GM12878 (cell line): Measurements from ENCODE around the gene STK32B. TPM values are rescaled to one million over a fixed set of nuclear protein-coding genes. Genes with fewer than 3 reads are reported as not detected.

ENCODE experiments used
- ATAC-seq: fragments of 200-7000 bp; cut with Tn5 transposase; 3 replicates; pipeline ENCODE4 v1.9.1; 2020; ENCODE audit warnings: mild to moderate bottlenecking, moderate library complexity
- BruUV-seq: library from RNA; stranded (reverse); fragments of 400-500 nt; replicated peaks from 2 replicates; lab custom pipeline; 2021; lab: Mats Ljungman, UMichigan
- CTCF ChIA-PET: fragments of 300-600 bp; sonication (Branson Sonifier 250); formaldehyde crosslinking; extraction: SDS; loops from one replicate; lab custom pipeline; 2021; ENCODE audit warnings: inconsistent platforms; lab: Yijun Ruan, JAX
- POLR2A ChIA-PET: fragments of 350-600 bp; formaldehyde crosslinking; extraction: SDS; loops from one replicate; lab custom pipeline; 2021; ENCODE audit warnings: inconsistent platforms; lab: Charles Lee
- RAD21 ChIA-PET: fragments of 300-600 bp; sonication (Branson Sonifier 250); formaldehyde crosslinking; loops from one replicate; lab custom pipeline; 2023; ENCODE audit warnings: antibody characterized with exemption; ENCODE audit not compliant: unreplicated experiment; lab: Charles Lee
- SMC1A ChIA-PET: fragments of 300-600 bp; sonication (Branson Sonifier 250); formaldehyde crosslinking; loops from one replicate; lab custom pipeline; 2023; ENCODE audit not compliant: unreplicated experiment, uncharacterized antibody; lab: Charles Lee
- DNase-seq: peaks from one replicate; pipeline ENCODE4 v3.0.0-alpha.2; 2011; ENCODE audit warnings: low read depth, low spot score
- FAIRE-seq: peaks from 3 replicates; lab custom pipeline; 2011; peaks lifted over from hg19 to GRCh38; lab: Jason Lieb, UNC
- H2AFZ ChIP-seq: 2 replicates; pipeline ENCODE4 v1.6.0; 2011; ENCODE audit warnings: low read depth, low read length, control low read depth; ENCODE audit not compliant: control insufficient read depth
- H3K27ac ChIP-seq: 2 replicates; pipeline ENCODE4 v1.5.1; 2011; ENCODE audit warnings: control low read depth; ENCODE audit not compliant: control insufficient read depth, insufficient read depth
- H3K27me3 ChIP-seq, 2 experiments: replicated peaks in 1 of 2; 2 replicates each; pipeline versions ENCODE4 v1.6.0 to v1.6.1; 2011; ENCODE audit warnings: low read length in 1 of 2; ENCODE audit not compliant: control insufficient read depth in 2 of 2, insufficient read depth in 2 of 2
- H3K36me3 ChIP-seq, 2 experiments: 2 replicates each; pipeline ENCODE4 v1.5.1; 2011; ENCODE audit warnings: low read length in 1 of 2; ENCODE audit not compliant: control insufficient read depth in 2 of 2, insufficient read depth in 2 of 2
- H3K4me1 ChIP-seq: 2 replicates; pipeline ENCODE4 v1.6.1; 2011; ENCODE audit warnings: mild to moderate bottlenecking, low read length, moderate library complexity, mixed read lengths; ENCODE audit not compliant: control insufficient read depth, insufficient read depth
- H3K4me2 ChIP-seq: 2 replicates; pipeline ENCODE4 v1.6.0; 2011; ENCODE audit warnings: control low read depth; ENCODE audit not compliant: control insufficient read depth, insufficient read depth
- H3K4me3 ChIP-seq: fragments of 200-600 bp; sonication (generic); 2 replicates; pipeline ENCODE4 v1.5.1; 2016
- H3K79me2 ChIP-seq: 2 replicates; pipeline ENCODE4 v1.6.0; 2011; ENCODE audit warnings: low read length; ENCODE audit not compliant: control insufficient read depth, insufficient read depth
- H3K9ac ChIP-seq: 2 replicates; pipeline ENCODE4 v1.8.0; 2011; ENCODE audit warnings: low read length, control low read depth, mixed read lengths; ENCODE audit not compliant: control insufficient read depth, insufficient read depth
- H3K9me3 ChIP-seq: replicated peaks from 3 replicates; pipeline ENCODE4 v1.5.1; 2011; ENCODE audit warnings: mild to moderate bottlenecking, low read length; ENCODE audit not compliant: control insufficient read depth, insufficient read depth
- H4K20me1 ChIP-seq: 2 replicates; pipeline ENCODE4 v1.6.0; 2011; ENCODE audit not compliant: control insufficient read depth, insufficient read depth
- BACH1 ChIP-seq: fragments of 450-650 bp; IDR thresholded peaks from 2 replicates; pipeline ENCODE4 v1.6.1; 2017; ENCODE audit warnings: mild to moderate bottlenecking, borderline replicate concordance
- EED ChIP-seq: sonication (generic); IDR thresholded peaks from 2 replicates; pipeline ENCODE4 v1.6.1; 2016; ENCODE audit warnings: antibody characterized with exemption, low read depth
- EGR1 ChIP-seq, 2 experiments: IDR thresholded peaks; 1 replicate in 1 of 2; 2 replicates in 1 of 2; pipeline ENCODE4 v1.6.1; 2011 to 2012; ENCODE audit warnings: low read depth in 2 of 2, low read length in 2 of 2, borderline replicate concordance in 1 of 2, mild to moderate bottlenecking in 1 of 2, moderate library complexity in 1 of 2
- ESRRA ChIP-seq: IDR thresholded peaks from 2 replicates; pipeline ENCODE4 v1.6.1; 2012; ENCODE audit warnings: mild to moderate bottlenecking, low read length, improper control_type of control experiment
- GATAD2B ChIP-seq: fragments of 450-650 bp; conservative IDR thresholded peaks from 2 replicates; pipeline ENCODE4 v1.6.1; 2017; ENCODE audit warnings: low read depth, mild to moderate bottlenecking, moderate library complexity
- HDAC2 ChIP-seq: fragments of 200-600 bp; sonication (generic); IDR thresholded peaks from 2 replicates; pipeline ENCODE4 v1.6.1; 2017
- IRF4 ChIP-seq: IDR thresholded peaks from 2 replicates; pipeline ENCODE4 v1.6.1; 2011; ENCODE audit warnings: low read depth, low read length
- MTA2 ChIP-seq: fragments of 450-650 bp; IDR thresholded peaks from 2 replicates; pipeline ENCODE4 v1.6.1; 2016; ENCODE audit warnings: low read depth, mild to moderate bottlenecking, moderate library complexity
- PML ChIP-seq: IDR thresholded peaks from 2 replicates; pipeline ENCODE4 v1.6.1; 2012; ENCODE audit warnings: low read length, inconsistent platforms
- RELA ChIP-seq: fragments of 450-650 bp; IDR thresholded peaks from 2 replicates; pipeline ENCODE4 v1.8.0; 2014; ENCODE audit warnings: borderline replicate concordance; ENCODE audit not compliant: partially characterized antibody
- SUZ12 ChIP-seq: fragments of 200-600 bp; sonication (generic); IDR thresholded peaks from one replicate; pipeline ENCODE4 v1.6.1; 2018; ENCODE audit warnings: antibody characterized with exemption, mild to moderate bottlenecking; ENCODE audit not compliant: unreplicated experiment
- YY1 ChIP-seq: IDR thresholded peaks from 2 replicates; pipeline ENCODE4 v1.6.1; 2011; ENCODE audit warnings: low read depth, mild to moderate bottlenecking, low read length
- WGBS: methylation state at CpG from one replicate; pipeline ENCODE4 v1.1.6; 2016; ENCODE audit warnings: low lambda C conversion rate; ENCODE audit not compliant: insufficient replicate concordance, insufficient coverage; ENCODE audit errors: missing lambda C conversion rate; 5-methylcytosine and 5-hydroxymethylcytosine counted together
- in situ Hi-C: fragments of 300-500 bp; cut with MboI; formaldehyde crosslinking; loops from 9 replicates; pipeline ENCODE4 v1.14.3; 2018; ENCODE audit warnings: mixed read lengths
- intact Hi-C: fragments of 100-400 bp; cut with micrococcal nuclease; formaldehyde crosslinking; loops from one replicate; pipeline ENCODE4 v1.14.2; 2022; ENCODE audit not compliant: unreplicated experiment
- polyA plus RNA-seq, 11 experiments: library from polyadenylated mRNA; depleted of rRNA in 4 of 11; unstranded in 6 of 11; stranded (reverse) in 5 of 11; fragments of >200 nt; fragmentation: Nextera tagmentation in 4 of 11; fragmentation: Illumina TruSeq in 1 of 11; extraction: Ambion mirVana in 4 of 11; extraction: Trizol in 1 of 11; gene quantifications; 1 replicate in 1 of 11; 2 replicates in 10 of 11; pipeline versions ENCODE4 v1.2.1 to v1.2.3, GENCODE V29; 2011 to 2016; ENCODE audit warnings: inconsistent platforms in 2 of 11, missing spikeins in 2 of 11, low read depth in 1 of 11
- total RNA-seq, 4 experiments: library from RNA; depleted of rRNA in 3 of 4; stranded (reverse); fragments of >200 nt in 3 of 4; fragmentation: Illumina TruSeq in 1 of 4; extraction: Trizol in 1 of 4; gene quantifications; 2 replicates each; pipeline versions ENCODE4 v1.2.1 to v1.2.3, GENCODE V29; 2013 to 2021
- TF ChIP-seq, protein P1 (sequence below): fragments of 450-650 bp; IDR thresholded peaks from 2 replicates; pipeline ENCODE4 v1.6.1; 2017; ENCODE audit warnings: mild to moderate bottlenecking, low read depth, inconsistent platforms; ENCODE audit not compliant: poor library complexity, severe bottlenecking
- TF ChIP-seq, protein P2 (sequence below): fragments of 450-650 bp; formaldehyde crosslinking; IDR thresholded peaks from 2 replicates; pipeline ENCODE4 v1.4.0; 2020; ENCODE audit warnings: mild to moderate bottlenecking, moderate library complexity
- TF ChIP-seq, protein P3 (sequence below): fragments of 450-650 bp; IDR thresholded peaks from 2 replicates; pipeline ENCODE4 v1.6.1; 2017; ENCODE audit warnings: antibody characterized with exemption, mild to moderate bottlenecking, moderate library complexity

Gene STK32B
- total and polyA plus RNA-seq, 10 of the 15 experiments (the other 5 are each of a cell fraction or from before 2014, with no cell fraction given) = 0.04 to 0.12 (median 0.08) TPM; not detected in 7

DNA sequence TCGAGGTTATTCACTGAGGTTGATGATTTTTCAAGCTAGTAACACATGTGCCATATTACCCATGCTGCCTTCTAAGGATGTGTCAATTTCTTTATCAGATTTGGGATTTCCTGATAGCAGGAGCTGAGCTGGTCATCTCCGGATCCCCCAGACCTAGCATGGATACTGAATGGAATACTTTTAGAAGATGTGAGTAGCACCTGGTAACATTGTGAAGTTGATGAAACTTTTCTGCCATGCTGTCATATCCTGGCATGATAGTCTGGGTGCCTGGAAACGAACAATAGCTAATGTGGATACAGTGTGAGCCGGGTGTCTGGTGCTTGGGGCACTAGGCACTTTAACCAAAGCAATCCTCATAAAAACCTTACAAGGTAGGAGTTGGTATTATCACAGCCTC is 21.1 kb upstream of the STK32B start:
- POLR2A ChIA-PET = no interaction called here
- Histone ChIP-seq H3K9me3 (no peaks in the 10 kb centered on the region), H3K4me1 (no peaks in the 10 kb centered on the region; the same call in 1 of the 2 replicates), H3K27me3 (0 out of 4 replicates have a peak, but pooled peaks cover 0 to 3% of the 10 kb centered on the region in 2 experiments), H3K4me3 (no peak overlapping the region), H3K27ac (no peak overlapping the region), H3K9ac (no peak overlapping the region), H3K36me3 (no peaks in the 10 kb centered on the region), H3K4me2 (no peak overlapping the region), H2AFZ (no peak overlapping the region), H3K79me2 (no peaks in the 10 kb centered on the region), H4K20me1 (no peaks in the 10 kb centered on the region)
- FAIRE-seq (no peak), ATAC-seq (no peak), DNase-seq (no peak)
- intact Hi-C loops = no loop called here
- SMC1A ChIA-PET = no interaction called here
- CTCF ChIA-PET = no interaction called here
- no peak for TF ChIP-seq MTA2
- TF ChIP-seq, protein P1, sequence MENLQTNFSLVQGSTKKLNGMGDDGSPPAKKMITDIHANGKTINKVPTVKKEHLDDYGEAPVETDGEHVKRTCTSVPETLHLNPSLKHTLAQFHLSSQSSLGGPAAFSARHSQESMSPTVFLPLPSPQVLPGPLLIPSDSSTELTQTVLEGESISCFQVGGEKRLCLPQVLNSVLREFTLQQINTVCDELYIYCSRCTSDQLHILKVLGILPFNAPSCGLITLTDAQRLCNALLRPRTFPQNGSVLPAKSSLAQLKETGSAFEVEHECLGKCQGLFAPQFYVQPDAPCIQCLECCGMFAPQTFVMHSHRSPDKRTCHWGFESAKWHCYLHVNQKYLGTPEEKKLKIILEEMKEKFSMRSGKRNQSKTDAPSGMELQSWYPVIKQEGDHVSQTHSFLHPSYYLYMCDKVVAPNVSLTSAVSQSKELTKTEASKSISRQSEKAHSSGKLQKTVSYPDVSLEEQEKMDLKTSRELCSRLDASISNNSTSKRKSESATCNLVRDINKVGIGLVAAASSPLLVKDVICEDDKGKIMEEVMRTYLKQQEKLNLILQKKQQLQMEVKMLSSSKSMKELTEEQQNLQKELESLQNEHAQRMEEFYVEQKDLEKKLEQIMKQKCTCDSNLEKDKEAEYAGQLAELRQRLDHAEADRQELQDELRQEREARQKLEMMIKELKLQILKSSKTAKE = no peak
- TF ChIP-seq, protein P2, sequence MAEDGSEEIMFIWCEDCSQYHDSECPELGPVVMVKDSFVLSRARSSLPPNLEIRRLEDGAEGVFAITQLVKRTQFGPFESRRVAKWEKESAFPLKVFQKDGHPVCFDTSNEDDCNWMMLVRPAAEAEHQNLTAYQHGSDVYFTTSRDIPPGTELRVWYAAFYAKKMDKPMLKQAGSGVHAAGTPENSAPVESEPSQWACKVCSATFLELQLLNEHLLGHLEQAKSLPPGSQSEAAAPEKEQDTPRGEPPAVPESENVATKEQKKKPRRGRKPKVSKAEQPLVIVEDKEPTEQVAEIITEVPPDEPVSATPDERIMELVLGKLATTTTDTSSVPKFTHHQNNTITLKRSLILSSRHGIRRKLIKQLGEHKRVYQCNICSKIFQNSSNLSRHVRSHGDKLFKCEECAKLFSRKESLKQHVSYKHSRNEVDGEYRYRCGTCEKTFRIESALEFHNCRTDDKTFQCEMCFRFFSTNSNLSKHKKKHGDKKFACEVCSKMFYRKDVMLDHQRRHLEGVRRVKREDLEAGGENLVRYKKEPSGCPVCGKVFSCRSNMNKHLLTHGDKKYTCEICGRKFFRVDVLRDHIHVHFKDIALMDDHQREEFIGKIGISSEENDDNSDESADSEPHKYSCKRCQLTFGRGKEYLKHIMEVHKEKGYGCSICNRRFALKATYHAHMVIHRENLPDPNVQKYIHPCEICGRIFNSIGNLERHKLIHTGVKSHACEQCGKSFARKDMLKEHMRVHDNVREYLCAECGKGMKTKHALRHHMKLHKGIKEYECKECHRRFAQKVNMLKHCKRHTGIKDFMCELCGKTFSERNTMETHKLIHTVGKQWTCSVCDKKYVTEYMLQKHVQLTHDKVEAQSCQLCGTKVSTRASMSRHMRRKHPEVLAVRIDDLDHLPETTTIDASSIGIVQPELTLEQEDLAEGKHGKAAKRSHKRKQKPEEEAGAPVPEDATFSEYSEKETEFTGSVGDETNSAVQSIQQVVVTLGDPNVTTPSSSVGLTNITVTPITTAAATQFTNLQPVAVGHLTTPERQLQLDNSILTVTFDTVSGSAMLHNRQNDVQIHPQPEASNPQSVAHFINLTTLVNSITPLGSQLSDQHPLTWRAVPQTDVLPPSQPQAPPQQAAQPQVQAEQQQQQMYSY (CRISPR knock-in tag) = no peak
- TF ChIP-seq ESRRA = no peak
- no peak for TF ChIP-seq BACH1
- TF ChIP-seq, protein P3, sequence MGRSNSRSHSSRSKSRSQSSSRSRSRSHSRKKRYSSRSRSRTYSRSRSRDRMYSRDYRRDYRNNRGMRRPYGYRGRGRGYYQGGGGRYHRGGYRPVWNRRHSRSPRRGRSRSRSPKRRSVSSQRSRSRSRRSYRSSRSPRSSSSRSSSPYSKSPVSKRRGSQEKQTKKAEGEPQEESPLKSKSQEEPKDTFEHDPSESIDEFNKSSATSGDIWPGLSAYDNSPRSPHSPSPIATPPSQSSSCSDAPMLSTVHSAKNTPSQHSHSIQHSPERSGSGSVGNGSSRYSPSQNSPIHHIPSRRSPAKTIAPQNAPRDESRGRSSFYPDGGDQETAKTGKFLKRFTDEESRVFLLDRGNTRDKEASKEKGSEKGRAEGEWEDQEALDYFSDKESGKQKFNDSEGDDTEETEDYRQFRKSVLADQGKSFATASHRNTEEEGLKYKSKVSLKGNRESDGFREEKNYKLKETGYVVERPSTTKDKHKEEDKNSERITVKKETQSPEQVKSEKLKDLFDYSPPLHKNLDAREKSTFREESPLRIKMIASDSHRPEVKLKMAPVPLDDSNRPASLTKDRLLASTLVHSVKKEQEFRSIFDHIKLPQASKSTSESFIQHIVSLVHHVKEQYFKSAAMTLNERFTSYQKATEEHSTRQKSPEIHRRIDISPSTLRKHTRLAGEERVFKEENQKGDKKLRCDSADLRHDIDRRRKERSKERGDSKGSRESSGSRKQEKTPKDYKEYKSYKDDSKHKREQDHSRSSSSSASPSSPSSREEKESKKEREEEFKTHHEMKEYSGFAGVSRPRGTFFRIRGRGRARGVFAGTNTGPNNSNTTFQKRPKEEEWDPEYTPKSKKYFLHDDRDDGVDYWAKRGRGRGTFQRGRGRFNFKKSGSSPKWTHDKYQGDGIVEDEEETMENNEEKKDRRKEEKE = no peak
- no peak for TF ChIP-seq EGR1 (IDR thresholded peaks at IDR 0.05; ENCODE audit: borderline replicate concordance in 1 of 2, low read depth in 2 of 2, low read length in 2 of 2)
- TF ChIP-seq SUZ12 = no peak
- no peak for TF ChIP-seq GATAD2B
- TF ChIP-seq IRF4 = no peak
- no peak for TF ChIP-seq HDAC2
- no peak for TF ChIP-seq EED
- no peak for TF ChIP-seq YY1
- TF ChIP-seq RELA = no peak
- no peak for TF ChIP-seq PML
- WGBS = 26% methylated on average over 4 of the region's 4 CpGs
- in situ Hi-C loops = no loop called here
- no TSS peak for BruUV-seq
- RAD21 ChIA-PET = no interaction called here
